Immature natural killer cell (primary cell): ENCODE measurements around the gene SEC22C. TPM values are rescaled to one million over a fixed set of nuclear protein-coding genes. Genes with fewer than 3 reads are reported as not detected.

Experiments
- DNase-seq, 3 donors: peaks; one replicate each; pipeline ENCODE4 v3.0.0; 2022; ENCODE audit warnings: mixed read lengths in 1 of 3
- H3K27ac Mint-ChIP-seq, 6 donors: one replicate each; pipeline ENCODE4 v1.8.0; 2020; ENCODE audit warnings: mixed read lengths in 6 of 6, mild to moderate bottlenecking in 5 of 6, inconsistent platforms in 4 of 6, moderate library complexity in 3 of 6
- H3K27me3 Mint-ChIP-seq, 3 donors: one replicate each; pipeline ENCODE4 v1.8.0; 2020 to 2021; ENCODE audit warnings: low read depth in 3 of 3, mild to moderate bottlenecking in 3 of 3, mixed read lengths in 3 of 3, moderate library complexity in 3 of 3, inconsistent platforms in 1 of 3
- H3K36me3 Mint-ChIP-seq, 3 donors: one replicate each; pipeline ENCODE4 v1.8.0; 2020; ENCODE audit warnings: mixed read lengths in 3 of 3, inconsistent platforms in 2 of 3, mild to moderate bottlenecking in 2 of 3
- H3K4me1 Mint-ChIP-seq, 2 donors: one replicate each; pipeline ENCODE4 v1.8.0; 2020; ENCODE audit warnings: inconsistent platforms in 2 of 2, mild to moderate bottlenecking in 2 of 2, mixed read lengths in 2 of 2, moderate library complexity in 1 of 2
- H3K4me3 Mint-ChIP-seq, 5 donors: one replicate each; pipeline ENCODE4 v1.8.0; 2020; ENCODE audit warnings: mild to moderate bottlenecking in 5 of 5, mixed read lengths in 5 of 5, inconsistent platforms in 3 of 5, moderate library complexity in 3 of 5
- H3K9me3 Mint-ChIP-seq, 6 donors: one replicate each; pipeline ENCODE4 v1.8.0; 2020; ENCODE audit warnings: mild to moderate bottlenecking in 6 of 6, mixed read lengths in 6 of 6, inconsistent platforms in 4 of 6, moderate library complexity in 3 of 6
- polyA plus RNA-seq, 3 donors: library from polyadenylated mRNA; unstranded; fragments of 300-500 nt; fragmentation: Illumina TruSeq; gene quantifications; one replicate each; pipeline ENCODE4 v1.2.3, GENCODE V29; 2021

Gene SEC22C
- polyA plus RNA-seq, 3 donors from 2014 or later: 28.7 to 35.6 (median 30.8) TPM

- no peaks in the 10 kb centered on the region for H3K4me1 Mint-ChIP-seq
- H3K27me3 Mint-ChIP-seq: peaks cover 0 to 2% (median 1%) of the 10 kb centered on the region in 3 donors
- no peaks in the 10 kb centered on the region for H3K36me3 Mint-ChIP-seq
- no peak overlapping the region for H3K27ac Mint-ChIP-seq
- DNase-seq: no peak
- H3K4me3 Mint-ChIP-seq: no peak overlapping the region
- H3K9me3 Mint-ChIP-seq: no peaks in the 10 kb centered on the region
Measured at GRCh38 chr3:42541079-42541478, 40.7 kb downstream of the SEC22C start.

DNA sequence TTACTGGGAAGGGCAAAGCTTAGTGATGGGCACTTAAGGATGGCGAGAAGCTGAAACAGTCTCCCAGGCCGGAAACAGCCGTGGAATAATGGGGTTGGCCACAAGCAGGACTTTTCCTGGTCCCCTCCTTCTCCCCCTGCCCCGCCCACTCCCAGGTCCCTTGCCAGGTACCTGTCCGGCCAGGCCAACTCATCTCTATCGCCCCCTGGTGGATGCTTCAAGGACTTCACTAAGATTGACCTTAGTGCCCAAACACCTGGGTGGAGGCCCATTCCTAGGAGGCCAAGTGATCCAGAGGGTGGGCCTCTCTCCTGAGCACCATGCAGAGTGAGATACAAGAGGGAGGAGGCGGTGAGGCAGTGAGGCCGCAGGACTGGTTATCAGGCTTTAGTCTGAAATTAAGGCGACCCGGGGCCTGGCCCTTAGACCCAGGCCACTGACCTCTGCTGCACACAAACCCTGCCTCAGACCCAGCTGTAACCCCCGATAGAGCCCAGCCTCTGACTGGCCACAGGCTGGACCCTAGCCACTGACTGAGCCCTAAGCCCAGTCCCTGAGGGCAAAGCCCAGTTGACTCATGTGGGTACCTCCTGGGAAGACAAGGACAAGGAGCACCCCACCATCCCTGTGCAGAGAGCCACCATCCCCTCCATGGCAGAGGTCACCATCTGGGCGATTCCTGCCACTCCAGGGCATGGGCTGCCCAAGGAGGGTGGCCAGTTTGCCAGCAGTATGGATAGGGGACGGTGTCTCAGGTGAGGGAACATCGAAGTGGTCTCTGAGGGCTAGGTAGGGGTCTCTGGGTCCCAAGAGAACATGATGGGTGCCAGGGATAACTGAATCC, 41.7 kb downstream of the SEC22C start:
- H3K9me3 Mint-ChIP-seq: no peaks in the 10 kb centered on the region
- no peak overlapping the region for H3K27ac Mint-ChIP-seq
- H3K36me3 Mint-ChIP-seq: no peaks in the 10 kb centered on the region
- peak; percentile 40 to 44 (median 43) for DNase-seq
- H3K4me1 Mint-ChIP-seq: no peaks in the 10 kb centered on the region
- H3K27me3 Mint-ChIP-seq: peaks cover 0 to 2% (median 1%) of the 10 kb centered on the region in 3 donors
- no peak overlapping the region for H3K4me3 Mint-ChIP-seq

GRCh38 chr3:42537350-42537749, 44.4 kb downstream of the SEC22C start:
- no peak for DNase-seq
- Mint-ChIP-seq H3K27ac (peak overlapping the region in 1 of 6 donors; percentile 30), H3K4me1 (no peaks in the 10 kb centered on the region), H3K9me3 (no peaks in the 10 kb centered on the region), H3K4me3 (no peak overlapping the region), H3K36me3 (no peaks in the 10 kb centered on the region), H3K27me3 (peaks cover 0 to 3% (median 1%) of the 10 kb centered on the region in 3 donors)

DNA sequence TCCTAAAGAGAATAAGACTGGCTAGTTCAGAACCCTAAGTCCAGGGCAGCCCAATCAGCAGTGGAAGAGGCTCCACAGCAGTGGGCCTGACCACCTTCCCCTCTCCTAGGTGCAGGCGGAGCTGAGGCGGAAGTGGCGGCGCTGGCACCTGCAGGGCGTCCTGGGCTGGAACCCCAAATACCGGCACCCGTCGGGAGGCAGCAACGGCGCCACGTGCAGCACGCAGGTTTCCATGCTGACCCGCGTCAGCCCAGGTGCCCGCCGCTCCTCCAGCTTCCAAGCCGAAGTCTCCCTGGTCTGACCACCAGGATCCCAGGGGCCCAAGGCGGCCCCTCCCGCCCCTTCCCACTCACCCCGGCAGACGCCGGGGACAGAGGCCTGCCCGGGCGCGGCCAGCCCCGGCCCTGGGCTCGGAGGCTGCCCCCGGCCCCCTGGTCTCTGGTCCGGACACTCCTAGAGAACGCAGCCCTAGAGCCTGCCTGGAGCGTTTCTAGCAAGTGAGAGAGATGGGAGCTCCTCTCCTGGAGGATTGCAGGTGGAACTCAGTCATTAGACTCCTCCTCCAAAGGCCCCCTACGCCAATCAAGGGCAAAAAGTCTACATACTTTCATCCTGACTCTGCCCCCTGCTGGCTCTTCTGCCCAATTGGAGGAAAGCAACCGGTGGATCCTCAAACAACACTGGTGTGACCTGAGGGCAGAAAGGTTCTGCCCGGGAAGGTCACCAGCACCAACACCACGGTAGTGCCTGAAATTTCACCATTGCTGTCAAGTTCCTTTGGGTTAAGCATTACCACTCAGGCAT, 45.6 kb downstream of the SEC22C start:
- H3K4me3 Mint-ChIP-seq: no peak overlapping the region
- H3K27ac Mint-ChIP-seq: no peak overlapping the region
- H3K27me3 Mint-ChIP-seq: peaks cover 0 to 5% (median 3%) of the 10 kb centered on the region in 3 donors
- H3K36me3 Mint-ChIP-seq: no peaks in the 10 kb centered on the region
- DNase-seq: no peak
- no peaks in the 10 kb centered on the region for H3K9me3 Mint-ChIP-seq
- H3K4me1 Mint-ChIP-seq: no peaks in the 10 kb centered on the region

DNA sequence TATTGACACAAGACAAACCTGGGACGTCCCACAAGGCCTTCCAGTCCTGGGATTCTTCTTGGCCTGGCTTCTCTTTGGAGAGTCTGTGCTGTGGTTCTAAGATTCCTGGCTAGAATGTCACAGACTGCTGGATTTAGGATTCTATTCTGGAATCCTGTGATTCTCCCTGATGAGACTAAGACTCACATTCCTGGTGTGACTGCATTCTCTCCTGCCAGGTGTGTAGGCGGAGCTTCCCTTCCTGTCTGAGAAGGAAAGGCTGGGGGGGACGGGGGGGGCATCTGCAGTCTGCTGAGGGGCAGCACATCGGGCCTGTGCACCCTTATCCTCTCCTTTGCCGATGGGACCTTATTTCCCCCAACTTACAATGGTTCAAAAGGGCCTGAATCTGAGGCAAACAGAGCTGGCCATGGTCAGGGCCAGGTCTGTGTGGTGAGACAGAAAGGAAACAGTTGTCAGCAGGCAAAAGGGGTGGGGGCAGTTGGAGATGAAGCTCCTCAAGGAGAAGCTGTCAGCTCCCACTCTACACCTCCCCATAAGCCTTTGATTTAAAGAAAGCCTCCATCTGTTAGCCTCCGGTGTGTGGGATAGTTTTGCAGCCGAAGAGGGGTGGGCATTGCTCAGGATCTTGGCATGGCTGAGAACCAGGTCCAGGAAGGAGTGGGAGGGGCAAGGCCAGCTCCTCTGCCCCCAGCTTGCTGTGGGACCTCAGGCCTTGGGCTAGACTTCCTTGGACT, 48.4 kb downstream of the SEC22C start:
- Mint-ChIP-seq H3K27me3 (peaks cover 0 to 4% (median 3%) of the 10 kb centered on the region in 3 donors), H3K4me3 (no peak overlapping the region), H3K9me3 (no peaks in the 10 kb centered on the region), H3K27ac (no peak overlapping the region), H3K4me1 (peaks cover 15 to 17% of the 10 kb centered on the region in 2 donors), H3K36me3 (no peaks in the 10 kb centered on the region)
- no peak for DNase-seq

DNA sequence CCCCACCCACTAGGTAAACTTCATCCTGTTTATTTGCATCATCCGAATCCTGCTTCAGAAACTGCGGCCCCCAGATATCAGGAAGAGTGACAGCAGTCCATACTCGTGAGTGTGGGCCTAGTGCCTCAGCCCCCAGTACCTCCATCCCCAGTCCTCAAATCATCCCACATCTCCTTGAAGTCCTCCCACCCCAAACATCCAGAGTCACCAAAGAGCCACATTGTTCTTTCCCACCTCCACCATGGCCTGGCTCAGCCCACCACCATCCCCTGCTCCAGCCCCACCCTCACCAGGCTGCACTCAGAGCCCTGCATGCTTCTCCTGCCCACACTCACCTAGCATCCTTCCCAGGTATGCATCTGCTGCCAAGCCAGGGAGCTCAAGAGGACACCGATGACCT, 49.5 kb downstream of the SEC22C start:
- Mint-ChIP-seq H3K27me3 (peaks cover 0 to 5% (median 3%) of the 10 kb centered on the region in 3 donors), H3K4me3 (no peak overlapping the region), H3K27ac (no peak overlapping the region), H3K4me1 (peaks cover 15 to 18% of the 10 kb centered on the region in 2 donors), H3K9me3 (no peaks in the 10 kb centered on the region), H3K36me3 (no peaks in the 10 kb centered on the region)
- DNase-seq: no peak

DNA sequence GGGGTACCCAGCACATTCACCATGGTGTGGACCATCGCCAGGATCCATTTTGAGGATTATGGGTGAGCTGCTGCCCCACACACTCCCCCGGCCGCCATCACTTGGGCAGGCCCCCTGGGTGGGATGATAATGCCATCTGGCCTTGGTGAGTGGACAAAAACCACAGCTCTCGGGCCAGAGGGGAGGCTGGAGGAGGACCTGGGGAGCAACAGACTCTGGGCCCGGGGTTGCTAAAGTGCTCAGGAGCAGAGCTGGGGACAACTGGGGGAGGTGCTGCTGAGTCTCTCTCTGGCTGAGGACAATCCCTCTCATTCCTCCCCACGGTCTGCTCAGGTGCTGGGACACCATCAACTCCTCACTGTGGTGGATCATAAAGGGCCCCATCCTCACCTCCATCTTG, 50.3 kb downstream of the SEC22C start:
- DNase-seq: no peak
- H3K36me3 Mint-ChIP-seq: no peaks in the 10 kb centered on the region
- no peak overlapping the region for H3K27ac Mint-ChIP-seq
- H3K4me1 Mint-ChIP-seq: peaks cover 15 to 24% of the 10 kb centered on the region in 2 donors
- no peaks in the 10 kb centered on the region for H3K9me3 Mint-ChIP-seq
- H3K27me3 Mint-ChIP-seq: peaks cover 0 to 5% (median 3%) of the 10 kb centered on the region in 3 donors
- no peak overlapping the region for H3K4me3 Mint-ChIP-seq

DNA sequence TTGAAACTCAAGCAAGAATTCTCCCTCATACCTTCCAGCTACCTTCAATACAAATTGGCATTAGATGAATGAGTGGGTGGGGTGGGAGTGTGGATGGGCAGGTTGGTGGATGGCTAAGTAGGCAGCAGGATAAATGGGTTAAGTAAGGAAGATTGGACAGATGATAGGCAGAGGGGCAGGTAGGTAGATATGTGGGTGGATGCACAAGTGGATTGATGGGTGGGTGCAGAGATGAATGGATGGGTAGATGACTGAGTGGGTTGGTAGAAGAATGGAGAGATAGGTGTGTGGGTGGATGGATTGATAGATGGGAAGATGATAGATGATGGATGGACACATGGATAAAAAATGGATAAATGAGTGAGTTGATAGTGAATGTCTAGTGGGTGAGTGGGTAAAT, 51.7 kb downstream of the SEC22C start:
- no peak overlapping the region for H3K27ac Mint-ChIP-seq
- peaks cover 15 to 24% of the 10 kb centered on the region in 2 donors for H3K4me1 Mint-ChIP-seq

GRCh38 chr3:42529468-42529867, 52.3 kb downstream of the SEC22C start:
- Mint-ChIP-seq H3K4me3 (peak overlapping the region in 1 of 5 donors; percentile 10), H3K4me1 (peaks cover 15 to 24% of the 10 kb centered on the region in 2 donors), H3K36me3 (no peaks in the 10 kb centered on the region), H3K27ac (no peak overlapping the region), H3K9me3 (no peaks in the 10 kb centered on the region), H3K27me3 (peaks cover 0 to 5% (median 3%) of the 10 kb centered on the region in 3 donors)
- no peak for DNase-seq

More for the DNA sequence above, 51.7 kb downstream of the SEC22C start:
- Mint-ChIP-seq H3K4me3 (no peak overlapping the region), H3K27me3 (peaks cover 0 to 5% (median 3%) of the 10 kb centered on the region in 3 donors), H3K9me3 (no peaks in the 10 kb centered on the region), H3K36me3 (no peaks in the 10 kb centered on the region)
- no peak for DNase-seq

- no peak for DNase-seq
- Mint-ChIP-seq H3K4me3 (no peak overlapping the region), H3K36me3 (no peaks in the 10 kb centered on the region), H3K4me1 (peaks cover 15 to 24% of the 10 kb centered on the region in 2 donors), H3K9me3 (no peaks in the 10 kb centered on the region), H3K27me3 (peaks cover 0 to 4% (median 3%) of the 10 kb centered on the region in 3 donors), H3K27ac (no peak overlapping the region)
Measured at GRCh38 chr3:42527368-42527917, 54.3 kb downstream of the SEC22C start.

DNA sequence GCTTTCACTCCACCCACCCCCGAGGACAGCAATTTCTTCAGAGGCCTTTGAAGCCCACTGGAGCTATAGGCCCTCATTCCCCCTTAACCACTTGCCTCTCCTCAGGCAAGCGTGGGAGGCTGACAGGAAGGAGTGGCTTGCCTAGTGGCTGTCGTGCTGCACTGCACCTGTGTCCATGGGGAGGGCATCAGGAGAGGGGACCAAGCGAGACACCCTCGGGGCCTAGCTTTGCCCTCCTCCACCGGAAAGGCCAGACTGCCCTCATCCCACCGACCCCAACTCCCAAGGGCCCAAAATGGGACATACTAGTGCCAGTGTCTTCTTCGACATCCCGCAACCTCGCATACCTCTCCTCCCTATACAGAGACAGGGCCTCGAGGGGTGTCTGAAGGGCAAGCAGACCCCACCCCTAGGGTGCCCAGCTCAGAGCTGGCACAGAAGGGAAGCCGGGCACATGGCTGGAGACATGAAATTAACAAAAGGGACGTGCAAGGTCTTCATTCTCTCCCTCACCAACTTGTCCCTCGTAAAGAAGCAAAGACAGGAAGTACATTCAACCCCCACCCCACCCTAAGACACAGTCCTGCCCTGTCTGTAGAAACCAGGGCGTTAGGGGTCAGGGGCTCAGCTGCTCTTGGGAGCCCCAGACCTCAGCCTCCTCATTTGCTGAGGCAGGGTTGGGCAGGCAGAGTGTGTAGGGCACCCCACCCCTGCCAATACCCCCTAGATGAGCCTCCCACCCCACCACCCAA, 55.0 kb downstream of the SEC22C start:
- Mint-ChIP-seq H3K4me1 (peaks cover 15 to 24% of the 10 kb centered on the region in 2 donors), H3K27ac (peak overlapping the region in 1 of 6 donors; percentile 35), H3K36me3 (no peaks in the 10 kb centered on the region), H3K9me3 (no peaks in the 10 kb centered on the region), H3K27me3 (peaks cover 0 to 3% (median 1%) of the 10 kb centered on the region in 3 donors), H3K4me3 (no peak overlapping the region)
- DNase-seq: no peak

GRCh38 chr3:42525736-42526345, 55.9 kb downstream of the SEC22C start:
- Mint-ChIP-seq H3K27ac (no peak overlapping the region), H3K4me1 (peaks cover 15 to 24% of the 10 kb centered on the region in 2 donors), H3K36me3 (no peaks in the 10 kb centered on the region), H3K9me3 (no peaks in the 10 kb centered on the region), H3K27me3 (peaks cover 0 to 2% (median 1%) of the 10 kb centered on the region in 3 donors), H3K4me3 (no peak overlapping the region)
- DNase-seq: no peak
